HCT116 (cell line): Measurements from ENCODE around the gene NIPAL1. TPM values are rescaled to one million over a fixed set of nuclear protein-coding genes. Genes with fewer than 3 reads are reported as not detected.

Experiments used
- ATAC-seq: fragments of 200-7000 bp; cut with Tn5 transposase; 2 replicates; pipeline ENCODE4 v1.9.1; 2020; ENCODE audit warnings: mild to moderate bottlenecking, moderate library complexity
- BruUV-seq: library from RNA; stranded (reverse); fragments of 400-500 nt; replicated peaks from 2 replicates; lab custom pipeline; 2021; lab: Mats Ljungman, UMichigan
- CTCF ChIA-PET: fragments of 300-600 bp; sonication (Branson Sonifier 250); formaldehyde crosslinking; loops from one replicate; lab custom pipeline; 2021; ENCODE audit warnings: antibody characterized with exemption; lab: Charles Lee
- POLR2A ChIA-PET: fragments of 300-600, 350-600 bp; sonication (Branson Sonifier 250); formaldehyde crosslinking; loops from one replicate; lab custom pipeline; 2021; ENCODE audit warnings: antibody characterized with exemption; lab: Charles Lee
- RAD21 ChIA-PET, 2 experiments: fragments of 300-600 bp; sonication (Branson Sonifier 250); formaldehyde crosslinking; loops; one replicate each; lab custom pipeline; 2023; ENCODE audit warnings: low total read pairs in 2 of 2; ENCODE audit not compliant: uncharacterized antibody in 2 of 2, unreplicated experiment in 2 of 2, low non-redundant PET in 1 of 2; lab: Charles Lee
- DNase-seq: peaks from one replicate; pipeline ENCODE4 v3.0.0-alpha.2; 2010; ENCODE audit warnings: low read depth, low spot score
- H2AFZ ChIP-seq: fragments of 200-600 bp; shearing (Covaris generic), sonication (generic); 2 replicates; pipeline ENCODE4 v1.6.1; 2017; ENCODE audit warnings: low read depth, mixed run types, mixed read lengths, antibody characterized with exemption, low read length; ENCODE audit not compliant: poor library complexity, severe bottlenecking
- H3K27ac ChIP-seq: 2 replicates; pipeline ENCODE4 v1.5.1; 2012; ENCODE audit warnings: low read depth, low read length
- H3K27me3 ChIP-seq: fragments of 200-600 bp; sonication (generic); 2 replicates; pipeline ENCODE4 v1.6.1; 2016; ENCODE audit warnings: mixed run types, low read length, mixed read lengths; ENCODE audit not compliant: insufficient read depth
- H3K36me3 ChIP-seq, 2 experiments: fragments of 200-500 bp in 1 of 2; fragments of 200-600 bp in 1 of 2; sonication (Bioruptor generic) in 1 of 2; sonication (generic) in 1 of 2; 2 replicates each; pipeline versions ENCODE4 v1.5.1 to v1.6.1; 2014 to 2016; ENCODE audit warnings: low read length in 2 of 2, inconsistent platforms in 1 of 2, mixed read lengths in 1 of 2, mixed run types in 1 of 2; ENCODE audit not compliant: insufficient read depth in 2 of 2, control insufficient read depth in 1 of 2
- H3K4me1 ChIP-seq, 2 experiments: fragments of 200-600 bp in 1 of 2; sonication (generic) in 1 of 2; 2 replicates each; pipeline versions ENCODE4 v1.5.1 to v1.6.1; 2012 to 2017; ENCODE audit warnings: low read length in 2 of 2, inconsistent platforms in 1 of 2, mild to moderate bottlenecking in 1 of 2, mixed read lengths in 1 of 2, mixed run types in 1 of 2, moderate library complexity in 1 of 2; ENCODE audit not compliant: insufficient read depth in 2 of 2, control insufficient read depth in 1 of 2
- H3K4me2 ChIP-seq: fragments of 200-600 bp; sonication (generic); 2 replicates; pipeline ENCODE4 v1.6.1; 2017; ENCODE audit warnings: mixed run types, low read length, mixed read lengths
- H3K4me3 ChIP-seq, 2 experiments: fragments of 200-600 bp in 1 of 2; sonication (generic) in 1 of 2; replicated peaks in 1 of 2; 2 replicates each; pipeline ENCODE4 v1.5.1; 2011 to 2016; ENCODE audit warnings: low read length in 2 of 2, control low read depth in 1 of 2, low read depth in 1 of 2, mild to moderate bottlenecking in 1 of 2, mixed read lengths in 1 of 2, mixed run types in 1 of 2
- H3K79me2 ChIP-seq: fragments of 200-600 bp; sonication (generic); 2 replicates; pipeline ENCODE4 v1.6.1; 2017; ENCODE audit warnings: mild to moderate bottlenecking, mixed run types, low read length, moderate library complexity, mixed read lengths; ENCODE audit not compliant: insufficient read depth
- H3K9ac ChIP-seq: fragments of 200-600 bp; sonication (generic); 2 replicates; pipeline ENCODE4 v1.6.1; 2016; ENCODE audit warnings: low read length, mixed read lengths
- H3K9me2 ChIP-seq: fragments of 200-600 bp; sonication (generic), shearing (Covaris generic); 2 replicates; pipeline ENCODE4 v1.6.1; 2017; ENCODE audit warnings: mixed run types, mild to moderate bottlenecking, moderate library complexity; ENCODE audit not compliant: insufficient read depth
- H3K9me3 ChIP-seq, 2 experiments: fragments of 200-500 bp in 1 of 2; fragments of 200-600 bp in 1 of 2; sonication (Bioruptor generic) in 1 of 2; sonication (generic) in 1 of 2; 2 replicates each; pipeline ENCODE4 v1.6.1; 2014 to 2017; ENCODE audit warnings: low read length in 2 of 2, mixed read lengths in 2 of 2, inconsistent platforms in 1 of 2, low read depth in 1 of 2, mild to moderate bottlenecking in 1 of 2, mixed run types in 1 of 2, moderate library complexity in 1 of 2; ENCODE audit not compliant: control insufficient read depth in 1 of 2, insufficient read depth in 1 of 2
- H4K20me1 ChIP-seq: fragments of 200-600 bp; sonication (generic), shearing (Covaris generic); 2 replicates; pipeline ENCODE4 v1.6.1; 2017; ENCODE audit warnings: mixed run types, mild to moderate bottlenecking, moderate library complexity; ENCODE audit not compliant: insufficient read depth
- ATF3 ChIP-seq: IDR thresholded peaks from 2 replicates; pipeline ENCODE4 v1.6.1; 2012
- CEBPB ChIP-seq: IDR thresholded peaks from 2 replicates; pipeline ENCODE4 v1.6.1; 2012; ENCODE audit warnings: low read depth
- EZH2 ChIP-seq: fragments of 200-600 bp; sonication (generic); IDR thresholded peaks from 2 replicates; pipeline ENCODE4 v1.6.1; 2017; ENCODE audit warnings: antibody characterized with exemption, mixed run types
- EZH2phosphoT487 ChIP-seq: fragments of 200-600 bp; IDR thresholded peaks from 2 replicates; pipeline ENCODE4 v1.6.1; 2018; ENCODE audit warnings: antibody characterized with exemption, borderline replicate concordance
- FOSL1 ChIP-seq: IDR thresholded peaks from 2 replicates; pipeline ENCODE4 v1.6.1; 2012; ENCODE audit warnings: low read depth
- MAX ChIP-seq: IDR thresholded peaks from 2 replicates; pipeline ENCODE4 v1.6.1; 2012
- POLR2AphosphoS5 ChIP-seq: IDR thresholded peaks from 2 replicates; pipeline ENCODE4 v1.6.1; 2011; ENCODE audit warnings: mild to moderate bottlenecking, low read depth, low read length, moderate library complexity
- REST ChIP-seq: IDR thresholded peaks from 2 replicates; pipeline ENCODE4 v1.6.1; 2012; ENCODE audit warnings: low read depth
- SIN3A ChIP-seq: IDR thresholded peaks from 2 replicates; pipeline ENCODE4 v1.6.1; 2012; ENCODE audit warnings: low read depth
- SP1 ChIP-seq: IDR thresholded peaks from 2 replicates; pipeline ENCODE4 v1.6.1; 2012; ENCODE audit warnings: low read depth
- SRF ChIP-seq: IDR thresholded peaks from 2 replicates; pipeline ENCODE4 v1.6.1; 2012; ENCODE audit warnings: low read depth
- TCF7L2 ChIP-seq: IDR thresholded peaks from 2 replicates; pipeline ENCODE4 v1.7.0; 2011; ENCODE audit warnings: borderline replicate concordance, inconsistent platforms; ENCODE audit not compliant: insufficient read depth, insufficient read length; ENCODE audit errors: extremely low read depth
- ZBTB33 ChIP-seq: IDR thresholded peaks from 2 replicates; pipeline ENCODE4 v1.6.1; 2011; ENCODE audit warnings: mild to moderate bottlenecking, low read length, moderate library complexity; ENCODE audit not compliant: insufficient replicate concordance; ENCODE audit errors: extremely low read depth
- ZNF274 ChIP-seq: fragments of 200-500 bp; sonication (Bioruptor generic); IDR thresholded peaks from 2 replicates; pipeline ENCODE4 v1.6.1; 2014; ENCODE audit warnings: mild to moderate bottlenecking, low read depth, low read length, inconsistent platforms
- intact Hi-C: fragments of 100-400 bp; cut with micrococcal nuclease; formaldehyde crosslinking; loops from 2 replicates; pipeline ENCODE4 v1.10.0; 2022
- total RNA-seq: library from RNA; stranded (reverse); gene quantifications from one replicate; pipeline ENCODE4 v1.2.1, GENCODE V29; 2021; ENCODE audit not compliant: unreplicated experiment

Gene NIPAL1
- total RNA-seq, 1 experiment from 2014 or later = 7.0 TPM

GRCh38 chr4:48027653-48028052 lies 11.1 kb downstream of the NIPAL1 start:
- POLR2A ChIA-PET = no interaction called here
- no peaks in the 10 kb centered on the region for H3K27me3 ChIP-seq
- H3K79me2 ChIP-seq = no peaks in the 10 kb centered on the region
- H3K36me3 ChIP-seq = peaks cover 3 to 4% of the 10 kb centered on the region in 2 experiments; a peak in 2 of 4 replicates
- DNase-seq = no peak
- H3K4me2 ChIP-seq = no peak overlapping the region
- no peaks in the 10 kb centered on the region for H3K9me3 ChIP-seq
- TF ChIP-seq ZNF274 (no peak), TCF7L2 (no peak), CEBPB (no peak), SP1 (no peak), EZH2 (no peak), FOSL1 (no peak), SRF (no peak), EZH2phosphoT487 (no peak), ATF3 (no peak), POLR2AphosphoS5 (no peak), REST (no peak), SIN3A (no peak), MAX (no peak), ZBTB33 (no peak)
- H3K9me2 ChIP-seq = no peaks in the 10 kb centered on the region
- H3K4me1 ChIP-seq = no peaks in the 10 kb centered on the region
- H3K27ac ChIP-seq = no peak overlapping the region
- ATAC-seq = no peak
- intact Hi-C loops = no loop called here
- RAD21 ChIA-PET = no interaction called here
- H4K20me1 ChIP-seq = no peaks in the 10 kb centered on the region
- no peak overlapping the region for H2AFZ ChIP-seq
- CTCF ChIA-PET = no interaction called here
- no peak overlapping the region for H3K9ac ChIP-seq
- no TSS peak for BruUV-seq
- no peak overlapping the region for H3K4me3 ChIP-seq
